Islet precursor cell (in vitro differentiated cells): ENCODE results near the gene GPRC5C.
A peak's percentile ranks its signal among the peaks of the same experiment; 100 is the strongest.
"Not testable (repeated sequence)": the region's sequence is repeated elsewhere in the genome, so short reads cannot be mapped to it uniquely, and the experiment has no call there.

Source experiments
- DNase-seq: peaks from one replicate; pipeline ENCODE4 v3.0.0-alpha.2; 2018

GPRC5C gene

GRCh38 chr17:74431568-74432423 is at the start of gene GPRC5C:
TSS of gene GPRC5C (plus strand) at chr17:74432088. CDS start at chr17:74439777, 7,689 bp downstream.
- peak; percentile 95 for DNase-seq

- DNase-seq: no peak
Observed at GRCh38 chr17:74383141-74383540, 48.7 kb upstream of the GPRC5C start.

GRCh38 chr17:74385201-74385600 is 46.7 kb upstream of the GPRC5C start:
- no peak for DNase-seq

- DNase-seq: peak; percentile 57
Observed at GRCh38 chr17:74386386-74386785, 45.5 kb upstream of the GPRC5C start.

GRCh38 chr17:74387365-74388218 is 44.3 kb upstream of the GPRC5C start:
- DNase-seq: no peak

- DNase-seq: no peak
Observed at GRCh38 chr17:74389084-74389753, 42.7 kb upstream of the GPRC5C start.

GRCh38 chr17:74389937-74390679 is 41.8 kb upstream of the GPRC5C start:
- no peak for DNase-seq

GRCh38 chr17:74390680-74391653 is 40.9 kb upstream of the GPRC5C start:
- peak; percentile 71 for DNase-seq

- DNase-seq: no peak
Observed at GRCh38 chr17:74391771-74392170, 40.1 kb upstream of the GPRC5C start.

- DNase-seq: no peak
Observed at GRCh38 chr17:74392848-74393247, 39.0 kb upstream of the GPRC5C start.

- DNase-seq: no peak
Observed at GRCh38 chr17:74393346-74393942, 38.4 kb upstream of the GPRC5C start.

- peak; percentile 53 for DNase-seq
Observed at GRCh38 chr17:74394275-74394950, 37.5 kb upstream of the GPRC5C start.

- peak; percentile 89 for DNase-seq
Observed at GRCh38 chr17:74394977-74395376, 36.9 kb upstream of the GPRC5C start.

- no peak for DNase-seq
Observed at GRCh38 chr17:74396567-74396966, 35.3 kb upstream of the GPRC5C start.

GRCh38 chr17:74402048-74402447 is 29.8 kb upstream of the GPRC5C start:
- DNase-seq: peak; percentile 66

- peak; percentile 72 for DNase-seq
Observed at GRCh38 chr17:74403512-74404137, 28.3 kb upstream of the GPRC5C start.

- DNase-seq: peak; percentile 92
Observed at GRCh38 chr17:74404218-74404617, 27.7 kb upstream of the GPRC5C start.

GRCh38 chr17:74404789-74405188 is 27.1 kb upstream of the GPRC5C start:
- peak; percentile 54 for DNase-seq

- not testable (repeated sequence) for DNase-seq
Observed at GRCh38 chr17:74405311-74405710, 26.6 kb upstream of the GPRC5C start.

GRCh38 chr17:74407384-74407783 is 24.5 kb upstream of the GPRC5C start:
- DNase-seq: no peak
